ENCODE data around the gene C22orf23. TPM values are rescaled to one million over a fixed set of nuclear protein-coding genes. Genes with fewer than 3 reads are reported as not detected.
A peak's percentile ranks its signal among the peaks of the same experiment; 100 is the strongest.

Gene C22orf23
- total and polyA plus RNA-seq, 2 of the 4 experiments (the other 2 are of a cell fraction): 0.39 to 0.54 TPM

DNA sequence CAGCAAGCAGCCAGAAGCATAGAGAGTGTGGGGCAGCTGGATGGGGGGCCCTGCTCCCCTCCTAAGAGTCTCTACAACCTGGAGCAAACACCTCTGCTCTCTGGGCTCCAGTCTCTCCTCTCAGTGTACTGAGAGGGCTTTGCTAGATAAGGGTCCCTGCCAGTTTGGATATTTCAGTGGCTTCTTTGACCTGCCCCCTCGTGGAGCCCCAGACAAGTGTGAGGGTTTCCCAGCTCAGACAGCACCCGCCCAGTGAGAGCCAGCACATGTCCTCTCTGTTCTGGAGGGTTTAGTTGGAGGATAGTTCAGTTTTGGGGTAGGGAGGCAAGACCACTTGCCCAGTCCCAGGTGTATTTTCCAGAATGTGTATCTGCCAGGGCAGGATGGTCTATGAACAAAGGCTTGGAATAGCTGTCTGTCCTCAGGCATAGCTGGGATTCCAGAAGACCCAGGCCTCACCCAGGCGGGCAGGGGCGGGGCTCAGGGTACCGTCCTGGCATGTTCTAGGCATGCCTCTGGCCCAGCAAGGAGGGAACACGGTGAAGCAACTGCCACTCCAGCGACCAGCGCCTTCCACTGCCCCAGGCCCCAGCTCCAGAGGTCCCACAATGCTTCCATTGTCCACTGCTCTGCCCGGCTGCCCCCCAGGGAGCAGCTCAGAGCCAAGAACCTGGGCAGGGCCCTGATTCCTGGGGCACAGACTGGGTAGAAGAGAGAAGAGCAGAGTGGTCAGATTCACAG lies 54.8 kb downstream of the C22orf23 start:
- Histone ChIP-seq H2BK15ac (ENCODE audit: low read depth, low read length) (peak overlapping the region; percentile 21; the same call in 1 of the 3 replicates), H4K5ac (ENCODE audit: low read depth, low read length) (peak overlapping the region; percentile 35), H3K79me1 (ENCODE audit: low read depth in 1 of 2, low read length in 2 of 2) (no peaks in the 10 kb centered on the region; a peak in 1 of 4 replicates), H4K91ac (ENCODE audit: insufficient read depth, low read depth, low read length) (peak overlapping the region; percentile 47; the same call in 1 of the 2 replicates), H2BK5ac (ENCODE audit: low read depth, low read length, poor library complexity, severe bottlenecking) (peak overlapping the region; percentile 2), H3K27ac (ENCODE audit: insufficient read depth, low read length) (no peak overlapping the region), H3K4ac (ENCODE audit: low read depth, low read length) (peak overlapping the region; percentile 70), H2BK120ac (ENCODE audit: low read depth, low read length) (peak overlapping the region; percentile 61), H2AK9ac (replicated peaks; ENCODE audit: low read depth, low read length, poor library complexity) (peak overlapping the region; percentile 92), H3K4me2 (ENCODE audit: low read depth, low read length) (no peak overlapping the region), H2AK5ac (ENCODE audit: low read depth, low read length) (peak overlapping the region; percentile 71), H3K36me3 (ENCODE audit: control insufficient read depth, insufficient read depth, low read length) (no peaks in the 10 kb centered on the region), H3K27me3 (ENCODE audit: control insufficient read depth, insufficient read depth, low read length) (no peaks in the 10 kb centered on the region), H2AFZ (replicated peaks; ENCODE audit: low read length, poor library complexity) (peak overlapping the region; percentile 16), H4K8ac (ENCODE audit: low read depth in 2 of 2, low read length in 2 of 2) (peak overlapping the region in 1 of 2 experiments; percentile 80; a peak in 1 of 4 replicates), H3K4me1 (ENCODE audit: control insufficient read depth, insufficient read depth, low read length) (peaks cover 16% of the 10 kb centered on the region), H3K56ac (ENCODE audit: extremely low read depth, insufficient read depth, low read length) (no peak overlapping the region; the same call in 1 of the 2 replicates), H3K9me3 (ENCODE audit: control insufficient read depth, insufficient read depth, low read length) (no peaks in the 10 kb centered on the region), H3K4me3 (ENCODE audit: insufficient read depth, low read depth, low read length) (no peak overlapping the region), H3K18ac (ENCODE audit: low read depth, low read length) (no peak overlapping the region; the same call in 1 of the 2 replicates), H3K23ac (ENCODE audit: low read depth, low read length) (peak overlapping the region; percentile 9; the same call in 1 of the 2 replicates), H4K20me1 (ENCODE audit: insufficient read depth, low read length) (no peaks in the 10 kb centered on the region), H3K9me1 (ENCODE audit: insufficient read depth, low read length) (no peaks in the 10 kb centered on the region), H3K9ac (ENCODE audit: low read depth, low read length) (no peak overlapping the region), H2BK20ac (ENCODE audit: low read depth, low read length) (no peak overlapping the region), H3K14ac (replicated peaks; ENCODE audit: low read depth, low read length) (no peak overlapping the region; the same call in 1 of the 2 replicates)
- dilution Hi-C loops (cut with HindIII; ENCODE audit: low sequenced_read_pairs, unreplicated experiment): no loop called here
- DNase-seq (no peak), ATAC-seq (ENCODE audit: low read depth) (no peak; the same call in none of the 2 replicates)
- ChIA-PET CTCF (interaction anchor here (0.6 to 1.3 kb wide), 2 partner anchors 11 to 33 kb away, joined by 3 to 4 read pairs; no protein-coding TSS in a partner anchor), POLR2A (ENCODE audit: unreplicated experiment) (no interaction called here)
- TF ChIP-seq, protein P1, sequence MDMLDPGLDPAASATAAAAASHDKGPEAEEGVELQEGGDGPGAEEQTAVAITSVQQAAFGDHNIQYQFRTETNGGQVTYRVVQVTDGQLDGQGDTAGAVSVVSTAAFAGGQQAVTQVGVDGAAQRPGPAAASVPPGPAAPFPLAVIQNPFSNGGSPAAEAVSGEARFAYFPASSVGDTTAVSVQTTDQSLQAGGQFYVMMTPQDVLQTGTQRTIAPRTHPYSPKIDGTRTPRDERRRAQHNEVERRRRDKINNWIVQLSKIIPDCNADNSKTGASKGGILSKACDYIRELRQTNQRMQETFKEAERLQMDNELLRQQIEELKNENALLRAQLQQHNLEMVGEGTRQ (IDR thresholded peaks at IDR 0.05; ENCODE audit: low read depth, low read length): no peak
- TF ChIP-seq RFX5 (IDR thresholded peaks at IDR 0.05; ENCODE audit: low read depth, low read length): no peak
- no peak for TF ChIP-seq CEBPB (IDR thresholded peaks at IDR 0.05; ENCODE audit: low read depth, low read length)
- TF ChIP-seq MAZ (IDR thresholded peaks at IDR 0.05; ENCODE audit: borderline replicate concordance, low read depth, low read length): no peak
- no peak for TF ChIP-seq MXI1 (IDR thresholded peaks at IDR 0.05; ENCODE audit: borderline replicate concordance, low read depth, low read length)
- no peak for TF ChIP-seq BHLHE40 (IDR thresholded peaks at IDR 0.05; ENCODE audit: low read depth, low read length)
- TF ChIP-seq MAFK (IDR thresholded peaks at IDR 0.05; ENCODE audit: low read depth, low read length): no peak
- no peak for TF ChIP-seq POLR2A (IDR thresholded peaks at IDR 0.05; ENCODE audit: low read depth, low read length)
- TF ChIP-seq NFE2L2 (IDR thresholded peaks at IDR 0.05; ENCODE audit: low read depth, low read length): no peak
- no peak for TF ChIP-seq CHD1 (IDR thresholded peaks at IDR 0.05; ENCODE audit: low read depth, low read length)
- in situ Hi-C loops (cut with MboI; ENCODE audit: low sequenced_read_pairs): no loop called here
- 67% methylated on average over 3 of the region's 9 CpGs; no CpG with 5 or more reads in 1 of the 2 experiments for WGBS, 2 experiments (ENCODE audit: extremely low coverage in 2 of 2, insufficient read length in 1 of 2)
- BruUV-seq (replicated peaks): no TSS peak
- intact Hi-C loops (cut with micrococcal nuclease): no loop called here
